Neutrophil (primary cell): ENCODE results near the gene CARD10.

Experiments
- H3K27ac ChIP-seq: fragments of 200-600 bp; sonication (generic); 2 replicates; pipeline ENCODE4 v1.5.1; 2016; ENCODE audit warnings: mild to moderate bottlenecking, moderate library complexity
- H3K27me3 ChIP-seq: fragments of 200-600 bp; sonication (generic); 2 replicates; pipeline ENCODE4 v1.6.0; 2016; ENCODE audit warnings: mild to moderate bottlenecking
- H3K36me3 ChIP-seq: fragments of 200-600 bp; sonication (generic); 2 replicates; pipeline ENCODE4 v1.5.1; 2017
- H3K4me1 ChIP-seq, 2 experiments: fragments of 200-600 bp in 1 of 2; sonication (generic) in 1 of 2; 1 replicate in 1 of 2; 2 replicates in 1 of 2; pipeline versions ENCODE4 v1.5.1 to v1.6.1; 2013 to 2016; ENCODE audit warnings: low read depth in 1 of 2, low read length in 1 of 2, mild to moderate bottlenecking in 1 of 2, moderate library complexity in 1 of 2; ENCODE audit not compliant: control insufficient read depth in 1 of 2, insufficient read depth in 1 of 2
- H3K4me3 ChIP-seq, 2 experiments: fragments of 200-600 bp in 1 of 2; sonication (generic) in 1 of 2; 1 replicate in 1 of 2; 2 replicates in 1 of 2; pipeline ENCODE4 v1.5.1; 2013 to 2016; ENCODE audit warnings: low read depth in 1 of 2, low read length in 1 of 2, mild to moderate bottlenecking in 1 of 2, moderate library complexity in 1 of 2
- H3K9me3 ChIP-seq: fragments of 200-600 bp; sonication (generic); 2 replicates; pipeline ENCODE4 v1.5.1; 2016
- TF ChIP-seq, protein P1 (sequence below): fragments of 200-600 bp; sonication (generic); IDR thresholded peaks from 2 replicates; pipeline ENCODE4 v1.5.1; 2016; ENCODE audit warnings: antibody characterized with exemption

The CARD10 gene

DNA sequence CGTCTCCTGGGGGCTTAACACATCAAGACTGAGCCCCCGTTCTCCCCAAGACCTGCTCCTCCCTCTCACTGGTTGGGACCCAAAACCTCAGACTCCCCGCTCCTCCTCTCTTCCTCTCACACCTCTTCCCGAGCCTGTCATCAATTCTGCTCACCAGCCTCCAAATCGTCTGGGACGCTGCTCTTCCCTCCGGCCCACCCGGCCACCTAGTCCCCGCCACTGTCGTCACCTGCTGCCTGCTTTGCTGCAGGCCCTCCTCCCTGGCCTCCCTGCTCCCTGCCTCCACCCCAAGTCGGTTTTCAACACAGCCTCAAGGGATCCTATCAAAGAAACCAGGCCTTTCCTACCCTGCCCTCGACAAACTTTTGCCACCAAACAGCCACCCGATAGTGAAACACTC, 36.2 kb downstream of the CARD10 start:
- Histone ChIP-seq H3K27me3 (no peaks in the 10 kb centered on the region), H3K27ac (peak overlapping the region; percentile 96), H3K4me1 (peaks cover 32 to 41% of the 10 kb centered on the region in 2 experiments), H3K4me3 (no peak overlapping the region), H3K9me3 (no peaks in the 10 kb centered on the region), H3K36me3 (peaks cover 26% of the 10 kb centered on the region)
- TF ChIP-seq, protein P1, sequence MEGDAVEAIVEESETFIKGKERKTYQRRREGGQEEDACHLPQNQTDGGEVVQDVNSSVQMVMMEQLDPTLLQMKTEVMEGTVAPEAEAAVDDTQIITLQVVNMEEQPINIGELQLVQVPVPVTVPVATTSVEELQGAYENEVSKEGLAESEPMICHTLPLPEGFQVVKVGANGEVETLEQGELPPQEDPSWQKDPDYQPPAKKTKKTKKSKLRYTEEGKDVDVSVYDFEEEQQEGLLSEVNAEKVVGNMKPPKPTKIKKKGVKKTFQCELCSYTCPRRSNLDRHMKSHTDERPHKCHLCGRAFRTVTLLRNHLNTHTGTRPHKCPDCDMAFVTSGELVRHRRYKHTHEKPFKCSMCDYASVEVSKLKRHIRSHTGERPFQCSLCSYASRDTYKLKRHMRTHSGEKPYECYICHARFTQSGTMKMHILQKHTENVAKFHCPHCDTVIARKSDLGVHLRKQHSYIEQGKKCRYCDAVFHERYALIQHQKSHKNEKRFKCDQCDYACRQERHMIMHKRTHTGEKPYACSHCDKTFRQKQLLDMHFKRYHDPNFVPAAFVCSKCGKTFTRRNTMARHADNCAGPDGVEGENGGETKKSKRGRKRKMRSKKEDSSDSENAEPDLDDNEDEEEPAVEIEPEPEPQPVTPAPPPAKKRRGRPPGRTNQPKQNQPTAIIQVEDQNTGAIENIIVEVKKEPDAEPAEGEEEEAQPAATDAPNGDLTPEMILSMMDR = no peak

DNA sequence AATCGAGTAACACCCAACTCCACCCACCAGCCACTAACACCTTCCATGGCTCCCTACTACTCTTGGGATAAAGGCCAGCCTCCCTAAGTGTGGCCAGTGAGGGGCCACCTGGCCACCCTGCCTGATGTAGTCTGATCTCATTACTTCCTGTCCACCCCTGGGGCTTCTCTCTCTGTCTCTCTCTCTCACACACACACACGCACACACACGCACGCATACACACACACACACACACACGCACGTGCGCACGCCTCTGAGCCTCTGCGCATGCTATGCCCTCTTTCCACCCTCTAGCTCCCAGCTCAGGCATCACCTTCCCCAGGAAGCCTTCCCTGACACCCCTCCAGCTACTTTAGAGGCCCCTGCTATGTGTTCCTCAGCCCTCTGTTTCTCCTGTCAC, 37.0 kb downstream of the CARD10 start:
- H3K9me3 ChIP-seq = no peaks in the 10 kb centered on the region
- no peaks in the 10 kb centered on the region for H3K27me3 ChIP-seq
- H3K36me3 ChIP-seq = peaks cover 34% of the 10 kb centered on the region
- H3K4me1 ChIP-seq = peaks cover 32 to 41% of the 10 kb centered on the region in 2 experiments
- TF ChIP-seq, protein P1 = no peak
- H3K4me3 ChIP-seq = no peak overlapping the region
- H3K27ac ChIP-seq = no peak overlapping the region

DNA sequence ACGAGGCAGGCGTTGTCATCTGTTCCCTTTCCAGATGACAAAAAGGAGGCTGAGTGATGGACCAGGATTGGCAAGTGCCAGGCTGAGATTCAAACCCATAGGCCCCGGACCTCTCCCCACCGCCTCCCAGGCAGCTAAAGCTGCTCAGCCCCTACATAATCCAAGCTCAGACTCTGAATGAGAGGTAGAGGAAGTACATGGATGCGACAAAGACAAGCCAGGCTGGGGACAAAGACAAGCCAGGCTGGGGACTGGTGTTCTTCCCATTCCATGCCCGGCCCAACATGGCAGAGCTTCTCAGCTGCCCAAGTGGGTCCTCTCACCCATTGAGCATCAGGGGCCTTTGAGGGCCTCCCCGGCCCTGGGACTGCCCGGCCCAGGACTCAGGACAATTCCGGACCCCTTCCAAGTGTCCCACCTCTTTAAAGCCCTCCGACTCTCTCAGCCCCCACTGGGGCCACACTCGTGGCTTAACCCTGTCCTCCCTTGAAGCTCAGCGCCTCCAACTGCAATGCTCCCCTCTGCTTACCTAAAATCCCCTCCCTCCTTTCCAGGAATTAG, 37.8 kb downstream of the CARD10 start:
- Histone ChIP-seq H3K36me3 (peaks cover 42% of the 10 kb centered on the region), H3K27me3 (no peaks in the 10 kb centered on the region), H3K4me1 (peaks cover 26 to 33% of the 10 kb centered on the region in 2 experiments), H3K4me3 (no peak overlapping the region), H3K27ac (no peak overlapping the region), H3K9me3 (no peaks in the 10 kb centered on the region)
- TF ChIP-seq, protein P1 = no peak

DNA sequence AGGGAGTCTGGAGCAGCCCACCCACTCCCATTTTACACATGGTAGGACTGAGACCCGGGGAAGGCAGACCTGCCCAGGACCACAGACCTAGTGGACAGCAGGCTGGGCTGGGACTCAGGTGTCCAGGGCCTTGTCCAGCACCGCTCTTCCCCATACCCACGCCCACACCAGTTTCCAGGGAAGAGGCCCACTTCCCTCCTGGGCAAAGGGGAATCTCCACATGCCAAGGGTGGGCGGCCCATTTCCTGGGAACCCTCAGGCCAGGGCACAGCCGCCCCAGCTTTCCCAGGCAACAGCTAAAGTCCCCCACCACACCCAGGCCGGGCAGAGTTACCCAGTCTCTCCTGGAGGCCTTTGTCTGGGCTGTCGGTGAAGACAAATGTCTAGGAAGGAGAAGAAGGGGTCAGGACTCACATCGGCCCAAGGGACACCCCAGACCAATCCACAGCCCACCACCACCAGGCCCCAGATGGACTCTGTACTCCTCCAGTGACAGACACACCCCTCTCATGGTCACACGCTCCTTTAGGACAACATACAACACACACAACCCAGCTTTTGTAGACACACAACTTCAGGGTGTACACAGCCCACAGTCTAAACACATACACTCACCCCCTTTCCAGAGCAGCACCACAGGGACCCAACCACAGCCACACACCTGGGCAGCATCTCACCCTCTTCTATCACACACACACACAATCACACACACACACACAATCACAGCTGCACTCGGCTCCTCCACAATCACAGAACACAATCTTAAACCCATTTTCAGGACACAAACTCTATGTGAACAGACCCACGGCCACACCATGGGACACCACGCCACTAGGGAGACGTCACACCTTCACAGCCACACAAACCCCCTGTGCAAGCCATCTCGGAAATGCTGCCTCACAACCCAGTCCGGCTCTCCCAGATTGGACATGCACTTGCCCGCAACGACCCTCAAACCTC, 38.5 kb downstream of the CARD10 start:
- H3K4me1 ChIP-seq = peaks cover 24 to 25% of the 10 kb centered on the region in 2 experiments
- H3K27ac ChIP-seq = no peak overlapping the region
- H3K36me3 ChIP-seq = peaks cover 49% of the 10 kb centered on the region
- H3K27me3 ChIP-seq = no peaks in the 10 kb centered on the region
- no peaks in the 10 kb centered on the region for H3K9me3 ChIP-seq
- no peak overlapping the region for H3K4me3 ChIP-seq
- TF ChIP-seq, protein P1 = no peak

DNA sequence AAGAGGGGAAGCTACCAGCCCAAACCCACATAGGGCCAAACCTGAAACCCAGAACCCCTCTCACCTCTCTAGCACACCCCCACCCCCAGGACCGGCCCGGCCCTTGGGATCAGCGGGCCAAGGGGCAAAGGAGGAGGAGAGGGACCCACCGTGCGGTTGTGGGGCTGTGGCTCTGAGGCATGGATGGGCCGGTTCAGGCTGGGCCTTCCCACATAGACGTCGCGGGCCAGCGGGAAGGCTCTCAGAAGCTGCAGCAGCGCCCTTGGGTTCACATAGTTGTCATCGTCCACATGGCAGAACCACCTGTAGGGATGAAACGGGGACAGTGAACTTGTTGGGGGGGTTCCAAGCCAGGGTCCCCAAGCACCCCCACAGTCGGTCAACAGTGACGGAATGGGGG, 40.0 kb downstream of the CARD10 start:
- peaks cover 11 to 13% of the 10 kb centered on the region in 2 experiments for H3K4me1 ChIP-seq
- H3K27me3 ChIP-seq = no peaks in the 10 kb centered on the region
- H3K4me3 ChIP-seq = no peak overlapping the region
- H3K27ac ChIP-seq = no peak overlapping the region
- TF ChIP-seq, protein P1 = no peak
- H3K9me3 ChIP-seq = no peaks in the 10 kb centered on the region
- H3K36me3 ChIP-seq = peaks cover 64% of the 10 kb centered on the region
